NCI-H526 (cell line): ENCODE measurements around the gene ABCB11.
"Not testable (repeated sequence)": the region's sequence is repeated elsewhere in the genome, so short reads cannot be mapped to it uniquely, and the experiment has no call there.

Experiments
- DNase-seq, 2 experiments: peaks; one replicate each; lab custom pipeline; 2025; lab: John Stamatoyannopoulos, UW

ABCB11 gene

DNA sequence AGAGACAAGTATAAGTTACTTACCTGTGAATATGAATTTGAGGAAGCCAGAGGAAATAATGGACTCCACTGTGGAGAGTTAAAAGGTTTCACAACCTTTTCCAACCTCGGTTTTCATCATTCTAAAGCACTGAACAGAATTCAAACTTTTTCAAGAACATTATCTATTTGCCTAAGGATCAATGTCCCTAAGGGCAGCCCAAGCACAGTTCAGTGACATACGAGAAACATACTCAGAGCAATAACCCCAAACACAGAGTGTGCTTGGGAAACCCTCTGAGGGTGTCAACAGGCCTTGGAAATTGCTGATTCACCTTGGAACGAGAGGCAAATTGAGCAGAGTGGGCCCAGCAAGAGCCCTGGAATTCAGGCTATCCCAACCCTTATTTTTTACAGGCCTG, at the start of gene ABCB11:
Gene ABCB11, minus strand, starts transcription at position 123 of the 400 bp plus-strand sequence. CDS start 13,199 bp downstream, outside the sequence.
- no peak for DNase-seq

DNA sequence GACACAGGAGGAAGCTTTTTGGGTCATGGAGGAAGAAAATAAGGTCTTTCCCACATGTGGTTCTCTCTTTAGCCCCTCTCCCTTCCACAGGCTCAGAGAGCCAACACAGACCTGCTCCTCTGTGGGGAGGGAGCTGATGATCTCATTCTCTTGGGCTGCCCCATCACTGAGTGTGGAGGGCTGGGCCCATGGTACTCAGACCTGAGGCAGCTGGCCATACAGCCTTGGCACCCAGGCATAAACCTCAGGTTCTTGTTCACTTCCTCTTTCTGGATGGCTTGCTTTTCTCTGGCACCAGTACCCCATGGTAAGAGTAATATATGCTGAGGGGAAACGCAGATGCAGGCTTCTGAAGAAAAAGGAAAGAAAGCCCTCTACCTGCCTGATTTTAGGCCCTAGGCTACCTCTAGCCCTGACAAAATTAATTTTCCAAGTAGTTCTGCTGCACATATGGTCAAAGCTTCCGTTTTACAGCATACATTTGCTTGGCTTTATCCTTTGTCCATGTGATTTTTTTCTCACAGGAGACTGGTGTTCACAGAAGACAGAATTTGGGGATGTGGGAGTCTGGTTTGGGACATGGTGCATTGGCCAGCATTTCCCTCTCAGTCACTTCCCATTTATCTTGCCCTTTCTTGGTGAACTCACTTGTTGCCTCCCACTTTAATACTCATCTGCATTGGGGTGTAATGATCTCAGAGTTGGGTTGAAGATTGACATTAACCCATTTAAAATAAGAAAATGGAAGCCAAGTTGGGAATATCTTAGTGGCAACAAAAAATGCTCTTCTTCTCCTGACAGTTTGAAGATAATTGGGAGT, 49.3 kb upstream of the ABCB11 start:
- DNase-seq, result no peak

DNA sequence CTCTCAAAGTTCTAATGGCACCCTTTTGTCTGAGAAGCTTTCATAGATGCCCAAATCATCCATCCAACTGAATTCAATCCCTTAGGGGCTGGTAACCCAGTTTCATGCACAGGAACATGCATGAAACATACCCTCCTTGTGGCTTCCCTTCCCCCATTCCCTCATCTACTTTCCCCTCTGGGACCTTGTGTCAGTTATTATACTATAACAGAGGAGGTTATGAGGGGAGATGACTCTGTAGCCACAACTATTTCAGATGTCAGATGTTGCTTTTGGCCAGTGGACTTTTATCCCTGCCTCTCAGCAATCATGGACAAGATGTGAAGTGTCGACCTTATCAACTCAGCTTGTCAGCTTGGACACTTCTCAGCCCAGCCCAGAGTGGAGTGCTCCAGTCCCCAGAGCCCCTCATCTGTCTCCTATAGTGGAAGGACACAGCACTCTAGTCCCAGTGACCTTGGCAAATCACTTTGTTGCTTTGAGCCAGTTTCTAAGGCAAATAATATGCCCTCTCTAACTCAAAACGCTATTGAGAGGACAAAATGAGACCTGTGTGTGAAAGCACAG, 46.6 kb upstream of the ABCB11 start:
- no peak for DNase-seq

DNA sequence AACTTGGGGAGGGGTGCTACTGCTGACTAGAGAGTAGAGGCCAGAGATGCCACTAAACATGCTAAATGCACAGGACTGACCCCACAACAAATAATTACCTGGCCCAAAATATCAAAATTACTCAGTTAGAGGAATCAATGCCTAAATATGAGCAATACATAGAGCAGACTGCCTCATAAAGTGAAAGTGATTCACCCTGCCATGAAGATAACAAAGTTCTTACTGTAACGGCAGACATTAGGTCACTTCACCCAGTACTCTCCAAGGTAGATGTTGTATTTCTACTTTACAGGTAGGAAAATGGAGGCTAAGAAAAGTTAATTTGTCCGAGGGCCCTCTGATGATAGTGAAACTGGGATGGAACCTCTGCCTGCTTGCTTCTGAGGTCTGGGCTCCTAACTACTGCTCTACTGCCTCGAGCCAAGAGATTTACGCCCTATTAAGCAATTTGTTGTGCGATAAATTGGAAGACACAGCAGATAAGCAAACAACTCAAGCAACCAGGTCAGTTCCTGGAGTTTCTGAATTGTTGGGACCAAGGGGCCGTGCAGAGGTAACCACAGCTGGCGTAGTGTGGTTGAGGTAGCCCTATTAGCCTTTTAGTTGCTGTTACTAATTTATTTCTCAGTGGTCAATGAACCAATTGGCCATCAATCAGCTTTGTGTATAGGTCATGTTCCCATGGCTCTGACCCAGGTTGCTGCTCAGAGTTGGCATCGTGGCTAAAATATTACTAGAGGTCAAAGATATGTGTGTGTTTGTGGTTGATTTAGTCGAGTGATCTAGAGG, 43.0 kb upstream of the ABCB11 start:
- DNase-seq, result no peak

DNA sequence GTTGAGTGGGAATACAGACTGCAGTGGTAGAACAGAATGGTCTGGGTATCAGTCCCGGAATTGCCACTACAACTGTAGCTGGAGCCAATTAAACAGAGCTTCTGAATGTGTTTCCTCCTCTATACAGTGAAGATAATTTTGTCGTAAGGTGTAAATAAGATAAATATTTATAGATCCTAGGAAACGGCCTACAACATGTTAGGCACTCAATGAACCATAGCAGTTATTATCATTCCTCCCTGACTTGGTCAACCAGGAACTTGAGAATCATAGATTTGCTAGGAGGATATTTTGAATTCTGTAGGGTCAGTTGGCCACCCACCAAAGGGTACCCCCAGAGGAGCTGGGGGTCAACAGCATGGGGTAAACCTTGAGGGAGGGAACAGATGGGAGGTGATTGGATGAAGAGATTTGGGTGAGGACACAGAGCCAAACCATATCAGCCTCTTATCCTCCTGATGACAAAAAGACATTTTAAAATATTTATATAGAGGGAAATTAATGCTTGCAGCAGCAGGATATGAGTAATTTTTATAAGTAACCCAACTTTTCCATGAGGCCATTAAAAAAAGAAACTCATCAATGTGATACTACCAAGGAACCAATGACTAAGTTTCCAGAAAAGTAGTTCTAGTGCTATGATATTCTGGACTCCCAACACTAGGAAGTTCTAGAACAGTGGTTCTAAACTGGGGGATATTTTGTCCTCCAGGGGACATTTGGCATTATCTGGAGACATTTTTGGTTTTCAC, 42.3 kb upstream of the ABCB11 start:
- DNase-seq, result no peak

DNA sequence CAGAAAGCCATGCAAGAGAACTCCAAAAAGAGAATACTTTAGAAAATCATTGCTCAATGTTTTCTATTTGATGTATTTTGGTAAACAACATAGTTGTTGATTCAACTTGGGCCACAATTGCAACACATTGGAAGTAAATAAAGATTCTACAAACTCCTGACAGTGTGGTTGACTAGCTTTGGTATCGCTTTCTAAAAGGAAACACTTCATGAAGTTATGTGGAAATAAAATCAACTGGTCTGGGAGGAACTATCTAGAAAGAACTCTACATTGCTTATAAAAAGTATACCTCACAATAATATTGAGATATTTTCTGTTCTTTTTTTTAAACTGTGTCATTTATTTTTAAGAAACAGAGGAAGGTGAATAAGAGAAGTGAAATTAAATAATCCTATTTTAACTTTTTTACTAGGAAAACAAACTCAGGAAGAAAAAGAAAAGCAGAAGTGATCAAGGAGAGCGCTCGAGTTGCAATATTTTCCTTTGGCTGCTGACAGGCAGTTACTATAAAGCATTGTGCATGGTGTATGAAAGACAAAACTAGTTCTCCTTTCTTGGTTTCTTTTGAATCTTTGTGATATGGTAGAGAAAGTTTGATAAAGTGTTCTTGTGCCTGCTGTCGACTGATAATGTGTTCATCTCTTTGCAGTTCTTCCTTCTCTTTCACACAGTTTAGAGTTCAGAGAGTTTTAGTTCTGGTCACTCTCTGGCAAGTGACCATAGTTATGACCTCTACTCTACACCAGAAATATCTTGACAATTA, 41.2 kb upstream of the ABCB11 start:
- no peak for DNase-seq

DNA sequence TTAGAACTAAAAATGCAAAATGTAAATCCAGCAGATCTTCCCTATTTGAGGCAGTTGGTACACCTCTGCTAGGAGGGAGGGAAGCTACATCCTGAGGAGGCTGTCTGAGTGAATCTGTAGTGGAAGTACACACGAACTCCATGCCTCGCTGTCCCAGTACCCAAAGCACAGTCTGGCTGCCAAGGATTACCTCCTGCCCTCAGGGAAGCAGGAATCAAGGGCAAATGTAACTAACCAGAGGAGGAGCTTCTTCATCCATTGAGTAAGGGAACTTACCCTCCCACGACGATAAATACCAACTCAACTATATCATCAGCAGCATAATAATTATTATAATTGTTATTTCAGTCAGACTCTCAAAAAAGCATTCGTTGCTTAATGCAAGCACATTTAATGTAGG, 40.3 kb upstream of the ABCB11 start:
- no peak for DNase-seq

DNA sequence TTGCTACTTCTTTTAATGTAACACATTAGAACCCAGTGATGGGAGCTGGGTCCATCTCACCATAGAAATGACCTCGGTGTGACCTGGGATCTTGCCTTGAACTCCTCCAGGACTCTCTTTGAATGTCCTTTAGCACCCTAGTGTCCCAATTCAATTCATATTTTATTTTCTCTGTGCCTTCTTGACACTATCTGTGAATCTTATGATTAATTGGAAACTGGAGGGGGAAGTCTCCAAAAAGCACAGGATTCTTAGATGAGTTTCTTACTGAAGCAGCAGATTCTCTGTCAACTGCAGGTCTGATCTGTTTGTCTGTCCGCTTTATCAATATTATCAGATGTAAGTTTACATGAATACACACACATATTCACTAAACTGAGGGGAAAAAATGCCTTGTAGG, 38.7 kb upstream of the ABCB11 start:
- DNase-seq, result no peak

DNA sequence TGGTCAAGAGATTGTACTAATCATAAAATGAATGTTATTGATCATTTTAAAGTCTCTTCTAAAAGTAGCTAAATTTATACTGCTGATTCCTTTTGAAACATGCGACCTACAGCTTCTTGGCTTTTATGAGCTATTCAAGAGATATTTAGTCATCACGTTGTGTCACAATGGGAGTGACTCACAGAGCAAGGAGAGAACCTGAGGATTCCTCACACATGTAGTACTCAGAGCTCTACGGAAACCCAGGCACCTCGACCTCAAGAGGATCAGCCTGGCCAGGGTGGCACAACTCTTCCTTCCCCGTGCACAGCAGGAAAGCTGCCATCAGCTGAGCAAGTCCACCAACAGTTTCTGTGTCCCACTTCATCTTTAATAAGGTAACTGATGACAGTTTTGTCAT, 38.2 kb upstream of the ABCB11 start, which contains the start of gene DHRS9:
Gene DHRS9, plus strand, starts transcription at position 223 of the 400 bp plus-strand sequence. CDS start 12,019 bp downstream, outside the sequence.
- no peak for DNase-seq

DNA sequence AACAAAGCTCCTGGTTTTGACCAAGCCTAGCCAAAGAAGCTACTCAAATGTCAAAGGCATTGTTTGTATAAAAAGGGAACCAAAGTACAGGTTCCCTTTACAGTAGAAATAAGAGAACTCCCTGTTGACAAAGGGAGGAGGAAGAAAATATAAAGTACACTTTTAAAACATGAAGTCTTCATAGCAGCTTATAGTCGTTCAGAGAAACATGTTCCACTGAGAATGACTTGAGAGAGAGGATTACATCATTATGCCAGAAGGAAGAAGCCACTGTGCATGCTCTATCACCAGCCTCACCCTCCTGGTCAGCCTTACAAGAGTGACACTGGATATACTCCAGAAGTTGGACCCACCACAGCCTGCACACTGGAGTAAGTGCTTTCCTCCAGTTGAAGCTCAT, 35.8 kb upstream of the ABCB11 start:
- no peak for DNase-seq

DNA sequence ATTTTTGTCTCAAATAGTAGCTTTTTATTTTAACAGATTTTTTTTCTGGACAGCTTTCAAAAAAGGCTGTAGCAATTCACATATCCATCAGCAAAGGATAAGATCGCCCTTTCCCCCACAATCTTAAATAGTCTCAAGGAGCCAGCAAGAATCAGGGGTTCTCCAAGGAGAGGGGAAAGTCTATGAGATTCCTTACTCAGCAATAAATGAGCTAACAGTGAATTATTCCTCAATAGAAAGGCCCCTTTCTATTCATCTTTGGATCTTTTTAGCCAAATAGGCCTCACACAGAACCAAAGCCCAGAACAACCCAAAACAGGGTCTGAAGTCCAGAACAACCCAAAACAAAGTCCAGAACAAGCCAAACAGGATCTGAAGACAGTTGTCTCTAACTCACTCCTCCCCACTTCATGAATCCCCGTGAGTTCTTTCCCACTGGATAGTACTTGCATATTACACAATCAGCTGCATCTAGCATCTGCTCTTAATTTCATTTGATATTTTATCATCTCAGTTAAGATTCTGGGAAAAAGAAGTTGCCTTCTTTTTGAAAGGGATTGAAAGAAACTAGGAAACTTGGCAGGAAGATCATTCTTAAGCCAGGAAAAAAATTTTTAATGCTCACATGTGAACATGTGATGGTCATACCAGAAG, 34.9 kb upstream of the ABCB11 start:
- DNase-seq, result no peak

DNA sequence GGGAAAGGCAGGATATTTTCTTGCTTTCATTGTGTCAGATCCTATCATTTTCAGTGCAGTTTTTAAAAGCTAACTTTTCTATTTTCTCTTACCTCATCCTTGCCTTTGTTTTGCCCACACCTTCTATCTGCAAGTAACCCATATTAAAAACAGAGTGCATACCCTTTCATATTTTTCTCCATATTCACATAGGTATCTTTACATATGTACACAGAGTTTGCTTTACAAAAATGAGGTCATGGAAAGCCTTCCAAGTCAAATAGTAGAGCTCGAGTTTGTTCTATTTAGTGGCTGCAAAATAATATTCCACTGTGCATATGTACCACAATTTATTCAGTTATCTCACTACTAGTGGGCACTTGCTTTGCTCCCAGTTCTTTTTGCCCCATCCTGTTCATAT, 34.3 kb upstream of the ABCB11 start:
- DNase-seq, result peak in 1 of 2 experiments; percentile 22

DNA sequence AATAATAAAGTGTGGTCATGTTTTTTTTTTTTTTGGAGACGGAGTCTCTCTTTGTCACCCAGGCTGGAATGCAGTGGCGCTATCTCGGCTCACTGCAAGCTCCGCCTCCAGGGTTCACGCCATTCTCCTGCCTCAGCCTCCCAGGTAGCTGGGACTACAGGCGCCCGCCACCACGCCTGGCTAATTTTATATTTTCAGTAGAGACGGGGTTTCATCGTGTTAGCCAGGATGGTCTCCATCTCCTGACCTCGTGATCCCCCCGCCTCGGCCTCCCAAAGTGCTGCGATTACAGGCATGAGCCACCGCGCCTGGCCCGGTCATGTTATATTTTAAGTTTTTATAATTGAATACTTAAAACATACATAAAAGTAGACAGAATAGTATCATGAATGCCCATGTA, 33.1 kb upstream of the ABCB11 start:
- DNase-seq, result not testable (repeated sequence)

DNA sequence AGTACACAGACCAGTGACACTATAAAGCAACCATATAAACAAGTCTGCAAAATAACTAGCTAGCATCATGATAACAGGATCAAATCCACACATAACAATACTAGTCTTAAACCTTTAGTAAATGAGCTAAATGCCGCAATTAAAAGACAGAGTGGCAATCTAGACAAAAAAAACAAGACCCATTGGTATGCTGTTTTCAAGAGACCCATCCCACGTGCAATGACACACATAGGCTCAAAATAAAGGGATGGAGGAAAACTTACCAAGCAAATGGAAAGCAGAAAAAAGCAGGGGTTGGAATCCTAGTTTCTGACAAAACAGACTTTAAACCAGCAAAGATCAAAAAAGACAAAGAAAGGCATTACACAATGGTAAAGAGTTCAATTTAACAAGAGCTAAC, 23.5 kb upstream of the ABCB11 start:
- not testable (repeated sequence) for DNase-seq

DNA sequence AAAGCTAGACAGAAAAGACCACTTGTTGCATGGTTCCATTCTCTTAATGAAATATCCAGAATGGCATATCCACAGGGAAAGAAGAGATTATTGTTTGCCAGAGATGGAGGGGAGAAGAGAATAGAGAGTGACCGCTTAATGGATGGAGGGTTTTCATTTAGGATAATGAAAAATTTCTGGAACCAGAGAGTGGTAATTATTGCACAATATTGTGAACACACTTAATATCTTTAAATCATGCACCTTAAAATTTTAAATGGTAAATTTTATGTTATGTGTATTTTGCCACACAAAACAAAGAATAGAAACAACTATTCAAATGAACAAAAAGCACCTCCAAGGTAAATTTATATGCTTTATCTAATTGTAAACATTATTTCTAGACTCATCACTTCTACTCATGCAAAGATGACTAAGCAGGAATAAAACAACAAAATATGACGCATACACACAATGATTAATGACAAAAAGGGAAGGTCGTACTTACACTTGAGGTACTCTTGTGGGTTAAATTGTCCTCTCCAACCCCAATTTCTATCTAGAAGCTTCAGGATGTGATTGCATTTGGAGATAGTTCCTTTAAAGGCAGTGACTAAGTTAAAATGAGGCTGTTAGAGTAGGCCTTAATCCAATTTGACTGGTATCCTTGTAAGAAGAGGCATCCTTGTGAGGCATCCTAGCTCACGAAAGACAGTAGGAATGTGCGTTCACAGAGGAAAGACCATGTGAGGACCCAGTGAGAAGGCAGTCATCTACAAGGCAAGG, 19.5 kb upstream of the ABCB11 start:
- DNase-seq, result no peak

DNA sequence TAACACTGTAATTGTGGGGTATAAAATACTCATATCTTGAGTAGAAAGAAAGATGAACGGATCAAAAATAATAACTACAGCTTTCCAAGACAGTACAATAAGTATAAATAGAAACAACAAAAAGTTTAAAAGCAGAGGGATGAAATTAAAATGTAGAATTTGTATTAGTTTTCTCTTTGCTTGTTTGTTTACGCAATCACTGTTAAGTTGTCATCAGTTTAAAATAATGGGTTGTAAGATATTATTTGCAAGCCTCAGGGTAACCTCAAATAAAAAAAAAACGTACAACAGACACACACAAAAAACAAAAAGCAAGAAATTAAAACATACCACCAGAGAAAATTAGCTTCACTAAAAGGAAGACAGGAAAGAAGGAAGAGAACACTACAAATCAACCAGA, 18.0 kb upstream of the ABCB11 start:
- no peak for DNase-seq

DNA sequence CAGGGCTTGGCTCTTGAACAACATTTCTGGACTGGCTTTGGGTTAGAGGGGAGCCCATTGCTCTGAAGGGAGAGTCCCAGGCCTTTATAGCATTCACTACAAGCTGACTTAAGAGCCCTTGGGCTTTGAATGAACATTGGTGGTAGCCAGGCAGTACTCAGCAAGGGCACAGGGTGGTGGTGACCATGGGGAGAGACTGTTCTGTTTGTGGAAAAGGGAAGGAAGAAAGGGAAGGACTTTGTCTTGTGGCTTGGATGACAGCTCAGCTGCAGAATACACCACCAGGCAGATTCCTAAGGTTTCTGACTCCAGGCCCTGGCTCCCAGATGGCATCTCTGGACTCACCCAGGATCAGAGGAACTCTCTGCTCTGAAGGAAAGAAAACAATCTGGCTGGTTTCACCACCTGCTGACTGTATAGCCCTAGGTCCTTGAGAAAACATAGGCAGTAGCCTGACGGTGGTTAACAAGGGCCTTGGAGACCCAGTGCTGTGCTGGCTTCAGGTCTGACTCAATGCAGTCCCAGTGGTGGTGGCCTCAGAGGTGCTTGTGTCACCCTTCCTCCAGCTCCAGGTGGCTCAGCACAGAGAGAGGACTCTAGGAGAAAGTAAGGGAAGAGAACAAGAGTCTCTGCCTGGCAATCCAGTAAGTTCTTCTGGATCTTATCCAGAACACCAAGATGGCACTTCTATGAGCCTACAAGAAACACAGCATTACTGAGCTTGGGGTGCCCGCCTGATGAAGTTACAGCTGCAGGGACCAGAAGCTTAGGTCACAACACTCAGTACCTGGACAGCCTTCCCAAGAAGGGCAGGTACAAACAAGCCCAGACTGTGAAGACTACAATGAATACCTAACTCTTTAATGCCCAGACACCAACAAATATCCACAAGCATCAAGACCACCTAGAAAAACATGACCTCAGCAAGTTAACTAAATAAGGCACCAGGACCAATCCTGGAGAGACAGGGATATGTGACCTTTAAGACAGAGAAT, 16.4 kb upstream of the ABCB11 start:
- DNase-seq, result no peak

DNA sequence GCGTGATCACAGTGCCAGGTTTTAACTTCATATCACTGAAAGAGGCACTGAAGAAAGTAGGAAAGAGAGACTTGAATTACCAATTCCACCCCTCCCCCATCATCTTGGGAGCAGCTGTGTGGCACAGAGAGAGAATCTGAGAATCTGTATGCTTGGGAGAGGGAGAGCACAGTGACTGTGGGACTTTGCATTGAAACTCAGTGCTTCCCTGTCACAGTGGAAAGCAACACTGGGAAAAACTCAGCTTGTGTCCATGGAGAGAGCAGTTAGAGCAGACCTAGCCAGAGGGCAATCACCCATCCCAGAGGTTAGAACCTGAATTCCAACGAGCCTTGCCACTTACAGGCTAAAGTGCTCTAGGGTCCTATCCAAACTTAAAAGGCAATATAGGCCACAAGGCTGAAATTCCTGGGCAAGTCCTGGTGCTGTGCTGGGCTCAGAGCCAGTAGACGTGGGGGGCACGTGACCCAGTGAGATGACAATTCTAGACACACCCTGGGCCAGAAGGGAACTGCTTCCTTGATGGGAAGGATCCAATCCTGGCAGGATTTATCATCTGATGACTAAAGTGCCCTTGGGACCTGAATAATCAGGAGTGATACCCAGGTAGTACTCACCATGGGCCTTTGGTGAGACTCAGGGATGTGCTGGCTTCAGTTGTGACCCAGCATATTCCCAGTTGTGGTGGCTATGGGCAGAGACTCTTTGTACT, 15.5 kb upstream of the ABCB11 start:
- no peak for DNase-seq
